ENCODE results near the gene SYT6.

DNA sequence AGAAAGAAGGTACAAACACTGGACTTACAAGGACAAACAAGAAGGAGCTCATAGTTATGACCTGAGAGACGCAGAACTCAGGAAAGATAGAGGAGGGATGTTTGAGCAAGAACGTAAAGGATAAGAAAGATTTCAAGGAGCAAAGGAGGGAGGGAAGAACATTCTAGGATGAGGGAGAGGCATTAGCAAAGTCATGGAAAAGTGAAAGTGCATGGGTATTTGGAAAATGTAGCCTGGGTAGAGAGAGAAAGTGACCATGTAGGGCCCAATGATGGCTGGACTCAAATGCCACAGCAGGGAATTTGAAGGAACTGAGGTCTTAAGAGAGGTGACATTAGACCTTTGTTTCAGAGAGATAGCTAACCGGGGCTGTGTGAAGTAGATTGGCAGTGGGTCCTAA, 76.5 kb downstream of the SYT6 start:
- TF ChIP-seq, protein P1, sequence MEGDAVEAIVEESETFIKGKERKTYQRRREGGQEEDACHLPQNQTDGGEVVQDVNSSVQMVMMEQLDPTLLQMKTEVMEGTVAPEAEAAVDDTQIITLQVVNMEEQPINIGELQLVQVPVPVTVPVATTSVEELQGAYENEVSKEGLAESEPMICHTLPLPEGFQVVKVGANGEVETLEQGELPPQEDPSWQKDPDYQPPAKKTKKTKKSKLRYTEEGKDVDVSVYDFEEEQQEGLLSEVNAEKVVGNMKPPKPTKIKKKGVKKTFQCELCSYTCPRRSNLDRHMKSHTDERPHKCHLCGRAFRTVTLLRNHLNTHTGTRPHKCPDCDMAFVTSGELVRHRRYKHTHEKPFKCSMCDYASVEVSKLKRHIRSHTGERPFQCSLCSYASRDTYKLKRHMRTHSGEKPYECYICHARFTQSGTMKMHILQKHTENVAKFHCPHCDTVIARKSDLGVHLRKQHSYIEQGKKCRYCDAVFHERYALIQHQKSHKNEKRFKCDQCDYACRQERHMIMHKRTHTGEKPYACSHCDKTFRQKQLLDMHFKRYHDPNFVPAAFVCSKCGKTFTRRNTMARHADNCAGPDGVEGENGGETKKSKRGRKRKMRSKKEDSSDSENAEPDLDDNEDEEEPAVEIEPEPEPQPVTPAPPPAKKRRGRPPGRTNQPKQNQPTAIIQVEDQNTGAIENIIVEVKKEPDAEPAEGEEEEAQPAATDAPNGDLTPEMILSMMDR (IDR thresholded peaks at IDR 0.05; ENCODE audit: low read length): no peak
- TF ChIP-seq EZH2 (optimal IDR thresholded peaks at IDR 0.05; ENCODE audit: low read depth, low read length) (no peak), EZH2phosphoT487 (IDR thresholded peaks at IDR 0.05; ENCODE audit: low read length) (no peak)

All from MM.1S (cell line).